ENCODE measurements around the gene PPP1R1C.

Gene PPP1R1C

GRCh38 chr2:182049372-182050148 is 63.9 kb downstream of the PPP1R1C start:
- no peak overlapping the region for H3K4me3 ChIP-seq (ENCODE audit: low read depth, low read length)
- DNase-seq (ENCODE audit: low read depth) = no peak
- TF ChIP-seq, protein P1, sequence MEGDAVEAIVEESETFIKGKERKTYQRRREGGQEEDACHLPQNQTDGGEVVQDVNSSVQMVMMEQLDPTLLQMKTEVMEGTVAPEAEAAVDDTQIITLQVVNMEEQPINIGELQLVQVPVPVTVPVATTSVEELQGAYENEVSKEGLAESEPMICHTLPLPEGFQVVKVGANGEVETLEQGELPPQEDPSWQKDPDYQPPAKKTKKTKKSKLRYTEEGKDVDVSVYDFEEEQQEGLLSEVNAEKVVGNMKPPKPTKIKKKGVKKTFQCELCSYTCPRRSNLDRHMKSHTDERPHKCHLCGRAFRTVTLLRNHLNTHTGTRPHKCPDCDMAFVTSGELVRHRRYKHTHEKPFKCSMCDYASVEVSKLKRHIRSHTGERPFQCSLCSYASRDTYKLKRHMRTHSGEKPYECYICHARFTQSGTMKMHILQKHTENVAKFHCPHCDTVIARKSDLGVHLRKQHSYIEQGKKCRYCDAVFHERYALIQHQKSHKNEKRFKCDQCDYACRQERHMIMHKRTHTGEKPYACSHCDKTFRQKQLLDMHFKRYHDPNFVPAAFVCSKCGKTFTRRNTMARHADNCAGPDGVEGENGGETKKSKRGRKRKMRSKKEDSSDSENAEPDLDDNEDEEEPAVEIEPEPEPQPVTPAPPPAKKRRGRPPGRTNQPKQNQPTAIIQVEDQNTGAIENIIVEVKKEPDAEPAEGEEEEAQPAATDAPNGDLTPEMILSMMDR (IDR thresholded peaks at IDR 0.05; ENCODE audit: control insufficient read depth, extremely low read depth, insufficient read depth) = no peak

GRCh38 chr2:182050333-182051135 is 64.9 kb downstream of the PPP1R1C start:
- DNase-seq (ENCODE audit: low read depth) = peak; percentile 38
- H3K4me3 ChIP-seq (ENCODE audit: low read depth, low read length) = no peak overlapping the region
- TF ChIP-seq, protein P1 (IDR thresholded peaks at IDR 0.05; ENCODE audit: control insufficient read depth, extremely low read depth, insufficient read depth) = no peak

DNA sequence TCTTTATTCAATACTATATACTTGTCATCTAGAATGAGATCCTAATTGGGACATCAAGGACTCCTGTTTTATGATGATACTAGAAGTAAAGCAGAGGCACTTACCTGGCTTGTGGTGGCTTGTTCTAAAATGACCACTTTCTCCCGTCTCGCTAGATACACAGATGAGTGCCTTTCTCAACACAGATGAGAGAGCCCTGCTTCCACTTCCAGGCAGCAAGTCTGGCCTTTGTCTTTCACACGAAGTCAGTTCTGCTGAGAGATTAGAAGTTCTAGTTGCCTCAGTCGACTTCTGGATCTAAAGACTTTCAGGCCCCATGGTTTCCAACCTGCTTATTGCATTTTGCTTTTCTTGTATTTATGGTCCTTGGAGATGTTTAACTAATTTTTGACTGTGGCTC is 70.3 kb downstream of the PPP1R1C start:
- TF ChIP-seq, protein P1 (IDR thresholded peaks at IDR 0.05; ENCODE audit: control insufficient read depth, extremely low read depth, insufficient read depth) = no peak
- no peak overlapping the region for H3K4me3 ChIP-seq (ENCODE audit: low read depth, low read length)
- no peak for DNase-seq (ENCODE audit: low read depth)

DNA sequence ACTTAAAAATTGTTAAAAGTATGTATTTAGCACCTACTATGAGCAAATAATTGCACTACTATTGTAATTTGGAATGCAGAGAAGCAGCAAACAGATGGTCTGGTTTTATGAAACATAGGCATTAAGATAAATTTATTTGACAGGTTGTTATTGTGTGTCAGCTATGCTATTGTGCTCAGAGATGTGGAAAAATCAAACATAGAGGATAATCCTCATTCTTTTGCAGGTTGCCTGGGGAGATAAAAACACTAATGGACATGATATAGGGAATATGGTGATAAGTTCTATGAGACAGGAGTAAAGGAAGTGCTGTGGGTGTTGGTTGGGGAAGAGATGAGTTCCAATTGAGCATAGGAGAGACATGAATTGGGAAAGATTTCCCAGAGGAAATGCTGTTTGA is 71.3 kb downstream of the PPP1R1C start:
- no peak overlapping the region for H3K4me3 ChIP-seq (ENCODE audit: low read depth, low read length)
- no peak for DNase-seq (ENCODE audit: low read depth)
- TF ChIP-seq, protein P1 (IDR thresholded peaks at IDR 0.05; ENCODE audit: control insufficient read depth, extremely low read depth, insufficient read depth) = no peak

DNA sequence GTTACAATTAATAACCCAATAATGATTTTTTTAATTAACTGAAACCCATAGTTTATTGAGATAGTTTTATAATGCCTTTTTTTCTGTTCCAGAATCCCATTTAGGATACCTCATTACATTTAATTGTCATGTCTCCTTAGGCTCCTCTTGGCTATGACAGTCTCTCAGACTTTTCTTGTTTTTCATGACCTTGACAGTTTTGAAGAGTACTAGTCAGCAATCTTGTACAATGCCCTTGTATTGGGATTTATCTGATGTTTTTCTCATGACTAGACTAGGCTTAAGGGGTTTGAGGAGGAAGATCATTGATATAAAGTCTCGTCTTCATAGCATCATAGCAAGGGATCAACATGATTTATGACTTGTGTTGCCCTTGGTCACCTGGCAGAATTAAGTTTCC is 72.4 kb downstream of the PPP1R1C start:
- no peak overlapping the region for H3K4me3 ChIP-seq (ENCODE audit: low read depth, low read length)
- no peak for DNase-seq (ENCODE audit: low read depth)
- TF ChIP-seq, protein P1 (IDR thresholded peaks at IDR 0.05; ENCODE audit: control insufficient read depth, extremely low read depth, insufficient read depth) = no peak

GRCh38 chr2:182061739-182062138 is 76.1 kb downstream of the PPP1R1C start:
- H3K4me3 ChIP-seq (ENCODE audit: low read depth, low read length) = no peak overlapping the region
- DNase-seq (ENCODE audit: low read depth) = no peak
- TF ChIP-seq, protein P1 (IDR thresholded peaks at IDR 0.05; ENCODE audit: control insufficient read depth, extremely low read depth, insufficient read depth) = no peak
